Esophagus muscularis mucosa (tissue), 3 donors: ENCODE results near the gene DGLUCY.

Experiments used
- POLR2A ChIP-seq: fragments of 450-650 bp; IDR thresholded peaks from one replicate; pipeline ENCODE4 v1.6.1; 2017; ENCODE audit warnings: antibody characterized with exemption, moderate library complexity, mild to moderate bottlenecking, low read depth
- TF ChIP-seq, protein P1 (sequence below), 3 experiments: fragments of 200-600 bp in 2 of 3; fragments of 450-650 bp in 1 of 3; sonication (generic) in 2 of 3; IDR thresholded peaks; one replicate each; pipeline ENCODE4 v1.5.1; 2017 to 2019; ENCODE audit warnings: antibody characterized with exemption in 3 of 3, mild to moderate bottlenecking in 2 of 3, moderate library complexity in 1 of 3

DNA sequence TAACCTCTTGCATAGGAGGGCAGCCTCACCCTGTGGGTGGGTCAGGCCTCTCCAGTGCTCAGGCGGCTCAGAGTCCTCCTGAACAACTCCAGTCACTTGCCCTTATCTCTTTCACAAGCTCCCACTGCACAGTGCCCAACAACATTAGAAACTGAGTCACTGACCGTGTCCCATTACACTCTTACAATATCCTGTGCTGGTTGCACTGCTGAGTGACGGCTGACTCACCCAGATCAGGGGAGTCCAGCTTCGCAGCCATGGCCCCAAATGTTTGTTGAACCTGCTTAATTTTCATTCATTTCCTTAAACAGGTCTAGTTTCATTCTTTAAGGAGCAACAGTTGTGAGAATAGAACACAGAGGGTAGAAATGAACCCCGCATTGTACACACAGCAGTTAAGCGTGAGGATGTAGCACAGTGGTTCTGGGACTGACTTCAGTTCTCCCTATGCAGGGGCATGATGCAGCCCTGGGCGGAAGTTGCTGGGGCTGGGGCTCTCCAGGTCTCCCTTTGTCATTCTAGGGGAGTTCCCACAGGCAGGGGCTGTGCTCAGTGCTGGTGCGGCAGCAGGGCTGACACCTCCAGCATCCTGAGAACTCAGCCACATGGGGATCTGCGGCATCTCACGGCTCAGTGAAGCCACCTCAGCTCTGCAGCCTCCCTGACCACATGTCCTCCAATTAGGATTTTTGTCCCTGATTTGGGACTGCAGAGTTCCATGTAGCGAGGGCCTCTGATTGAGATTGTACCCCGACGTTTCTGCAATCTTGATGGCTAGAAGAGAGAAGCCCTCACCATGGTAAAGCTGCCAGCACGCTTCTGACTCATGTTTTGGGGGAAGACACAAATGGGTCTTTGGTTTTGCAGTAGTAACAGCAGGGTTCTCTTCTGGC lies 114.5 kb downstream of the DGLUCY start:
- TF ChIP-seq, protein P1, sequence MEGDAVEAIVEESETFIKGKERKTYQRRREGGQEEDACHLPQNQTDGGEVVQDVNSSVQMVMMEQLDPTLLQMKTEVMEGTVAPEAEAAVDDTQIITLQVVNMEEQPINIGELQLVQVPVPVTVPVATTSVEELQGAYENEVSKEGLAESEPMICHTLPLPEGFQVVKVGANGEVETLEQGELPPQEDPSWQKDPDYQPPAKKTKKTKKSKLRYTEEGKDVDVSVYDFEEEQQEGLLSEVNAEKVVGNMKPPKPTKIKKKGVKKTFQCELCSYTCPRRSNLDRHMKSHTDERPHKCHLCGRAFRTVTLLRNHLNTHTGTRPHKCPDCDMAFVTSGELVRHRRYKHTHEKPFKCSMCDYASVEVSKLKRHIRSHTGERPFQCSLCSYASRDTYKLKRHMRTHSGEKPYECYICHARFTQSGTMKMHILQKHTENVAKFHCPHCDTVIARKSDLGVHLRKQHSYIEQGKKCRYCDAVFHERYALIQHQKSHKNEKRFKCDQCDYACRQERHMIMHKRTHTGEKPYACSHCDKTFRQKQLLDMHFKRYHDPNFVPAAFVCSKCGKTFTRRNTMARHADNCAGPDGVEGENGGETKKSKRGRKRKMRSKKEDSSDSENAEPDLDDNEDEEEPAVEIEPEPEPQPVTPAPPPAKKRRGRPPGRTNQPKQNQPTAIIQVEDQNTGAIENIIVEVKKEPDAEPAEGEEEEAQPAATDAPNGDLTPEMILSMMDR (IDR thresholded peaks at IDR 0.05): no peak
- TF ChIP-seq POLR2A: no peak
